Measurements from ENCODE around the gene CTPS1.
A peak's percentile ranks its signal among the peaks of the same experiment; 100 is the strongest.

CTPS1 gene

GRCh38 chr1:40948741-40949443 lies 30.6 kb upstream of the CTPS1 start:
- no peaks in the 10 kb centered on the region for H3K27me3 ChIP-seq (ENCODE audit: insufficient read depth, low read length)
- H3K36me3 ChIP-seq (ENCODE audit: insufficient read depth, low read length), result no peaks in the 10 kb centered on the region
- H3K4me3 ChIP-seq (ENCODE audit: low read depth, low read length), result no peak overlapping the region
- H3K4me1 ChIP-seq (ENCODE audit: control insufficient read depth, insufficient read depth, low read length, unreplicated experiment), result peaks cover 19% of the 10 kb centered on the region
- peak overlapping the region; percentile 50 for H3K27ac ChIP-seq (ENCODE audit: low read depth, low read length)
- peak overlapping the region; percentile 76 for H2AFZ ChIP-seq (ENCODE audit: low read length, unreplicated experiment)
- H3K79me2 ChIP-seq (ENCODE audit: control insufficient read depth, insufficient read depth, low read length, unreplicated experiment), result no peaks in the 10 kb centered on the region

GRCh38 chr1:40949563-40949962 lies 29.9 kb upstream of the CTPS1 start:
- Histone ChIP-seq H3K27me3 (ENCODE audit: insufficient read depth, low read length) (no peaks in the 10 kb centered on the region), H3K79me2 (ENCODE audit: control insufficient read depth, insufficient read depth, low read length, unreplicated experiment) (no peaks in the 10 kb centered on the region), H3K36me3 (ENCODE audit: insufficient read depth, low read length) (no peaks in the 10 kb centered on the region), H3K4me1 (ENCODE audit: control insufficient read depth, insufficient read depth, low read length, unreplicated experiment) (peaks cover 12% of the 10 kb centered on the region), H2AFZ (ENCODE audit: low read length, unreplicated experiment) (no peak overlapping the region), H3K27ac (ENCODE audit: low read depth, low read length) (no peak overlapping the region), H3K4me3 (ENCODE audit: low read depth, low read length) (no peak overlapping the region)

GRCh38 chr1:40951943-40952743 lies 27.4 kb upstream of the CTPS1 start:
- Histone ChIP-seq H3K79me2 (ENCODE audit: control insufficient read depth, insufficient read depth, low read length, unreplicated experiment) (no peaks in the 10 kb centered on the region), H3K36me3 (ENCODE audit: insufficient read depth, low read length) (no peaks in the 10 kb centered on the region), H3K27me3 (ENCODE audit: insufficient read depth, low read length) (no peaks in the 10 kb centered on the region), H3K4me3 (ENCODE audit: low read depth, low read length) (no peak overlapping the region), H3K4me1 (ENCODE audit: control insufficient read depth, insufficient read depth, low read length, unreplicated experiment) (peaks cover 5% of the 10 kb centered on the region), H3K27ac (ENCODE audit: low read depth, low read length) (no peak overlapping the region), H2AFZ (ENCODE audit: low read length, unreplicated experiment) (no peak overlapping the region)

GRCh38 chr1:40952744-40953315 lies 26.7 kb upstream of the CTPS1 start:
- no peaks in the 10 kb centered on the region for H3K79me2 ChIP-seq (ENCODE audit: control insufficient read depth, insufficient read depth, low read length, unreplicated experiment)
- H2AFZ ChIP-seq (ENCODE audit: low read length, unreplicated experiment), result no peak overlapping the region
- H3K4me3 ChIP-seq (ENCODE audit: low read depth, low read length), result no peak overlapping the region

DNA sequence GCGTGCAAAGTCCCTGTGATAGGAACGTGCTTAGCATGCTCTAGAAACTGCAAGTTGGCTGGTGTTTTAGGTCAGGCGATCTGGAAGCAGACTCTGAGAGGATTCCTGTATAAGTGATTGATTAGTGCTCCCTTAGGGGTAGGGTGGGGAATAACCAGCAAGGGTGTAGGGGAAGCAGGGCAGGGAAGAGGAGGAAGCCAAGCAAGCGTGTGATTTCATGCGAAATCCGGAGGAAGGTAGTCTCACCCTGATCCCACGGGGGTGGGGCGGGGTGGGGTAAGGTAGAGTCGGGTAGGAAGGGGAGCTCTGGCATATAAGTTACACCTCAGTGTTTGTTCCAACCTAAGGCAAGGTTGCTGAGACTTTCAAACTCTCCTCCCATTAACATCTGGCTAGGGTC lies 24.9 kb upstream of the CTPS1 start:
- no peaks in the 10 kb centered on the region for H3K79me2 ChIP-seq (ENCODE audit: control insufficient read depth, insufficient read depth, low read length, unreplicated experiment)
- no peaks in the 10 kb centered on the region for H3K36me3 ChIP-seq (ENCODE audit: insufficient read depth, low read length)
- no peak overlapping the region for H3K4me3 ChIP-seq (ENCODE audit: low read depth, low read length)
- no peaks in the 10 kb centered on the region for H3K27me3 ChIP-seq (ENCODE audit: insufficient read depth, low read length)
- H3K27ac ChIP-seq (ENCODE audit: low read depth, low read length), result no peak overlapping the region
- H3K4me1 ChIP-seq (ENCODE audit: control insufficient read depth, insufficient read depth, low read length, unreplicated experiment), result no peaks in the 10 kb centered on the region
- no peak overlapping the region for H2AFZ ChIP-seq (ENCODE audit: low read length, unreplicated experiment)

More at GRCh38 chr1:40952744-40953315, 26.7 kb upstream of the CTPS1 start:
- Histone ChIP-seq H3K27me3 (ENCODE audit: insufficient read depth, low read length) (no peaks in the 10 kb centered on the region), H3K27ac (ENCODE audit: low read depth, low read length) (no peak overlapping the region), H3K4me1 (ENCODE audit: control insufficient read depth, insufficient read depth, low read length, unreplicated experiment) (peaks cover 5% of the 10 kb centered on the region), H3K36me3 (ENCODE audit: insufficient read depth, low read length) (no peaks in the 10 kb centered on the region)

GRCh38 chr1:40955266-40955665 lies 24.2 kb upstream of the CTPS1 start:
- H3K27ac ChIP-seq (ENCODE audit: low read depth, low read length), result no peak overlapping the region
- no peaks in the 10 kb centered on the region for H3K79me2 ChIP-seq (ENCODE audit: control insufficient read depth, insufficient read depth, low read length, unreplicated experiment)
- no peaks in the 10 kb centered on the region for H3K36me3 ChIP-seq (ENCODE audit: insufficient read depth, low read length)
- no peaks in the 10 kb centered on the region for H3K27me3 ChIP-seq (ENCODE audit: insufficient read depth, low read length)
- H3K4me1 ChIP-seq (ENCODE audit: control insufficient read depth, insufficient read depth, low read length, unreplicated experiment), result no peaks in the 10 kb centered on the region
- no peak overlapping the region for H2AFZ ChIP-seq (ENCODE audit: low read length, unreplicated experiment)
- H3K4me3 ChIP-seq (ENCODE audit: low read depth, low read length), result no peak overlapping the region

GRCh38 chr1:40956407-40956806 lies 23.1 kb upstream of the CTPS1 start:
- H3K79me2 ChIP-seq (ENCODE audit: control insufficient read depth, insufficient read depth, low read length, unreplicated experiment), result no peaks in the 10 kb centered on the region
- no peak overlapping the region for H3K27ac ChIP-seq (ENCODE audit: low read depth, low read length)
- H3K27me3 ChIP-seq (ENCODE audit: insufficient read depth, low read length), result no peaks in the 10 kb centered on the region
- no peak overlapping the region for H2AFZ ChIP-seq (ENCODE audit: low read length, unreplicated experiment)
- no peak overlapping the region for H3K4me3 ChIP-seq (ENCODE audit: low read depth, low read length)
- no peaks in the 10 kb centered on the region for H3K4me1 ChIP-seq (ENCODE audit: control insufficient read depth, insufficient read depth, low read length, unreplicated experiment)
- no peaks in the 10 kb centered on the region for H3K36me3 ChIP-seq (ENCODE audit: insufficient read depth, low read length)

- no peaks in the 10 kb centered on the region for H3K4me1 ChIP-seq (ENCODE audit: control insufficient read depth, insufficient read depth, low read length, unreplicated experiment)
- no peak overlapping the region for H3K27ac ChIP-seq (ENCODE audit: low read depth, low read length)
- no peak overlapping the region for H3K4me3 ChIP-seq (ENCODE audit: low read depth, low read length)
- H3K36me3 ChIP-seq (ENCODE audit: insufficient read depth, low read length), result no peaks in the 10 kb centered on the region
- no peak overlapping the region for H2AFZ ChIP-seq (ENCODE audit: low read length, unreplicated experiment)
- no peaks in the 10 kb centered on the region for H3K79me2 ChIP-seq (ENCODE audit: control insufficient read depth, insufficient read depth, low read length, unreplicated experiment)
- H3K27me3 ChIP-seq (ENCODE audit: insufficient read depth, low read length), result no peaks in the 10 kb centered on the region
These were observed 21.3 kb upstream of the CTPS1 start for GRCh38 chr1:40958210-40958609.

GRCh38 chr1:40965531-40965930 lies 14.0 kb upstream of the CTPS1 start:
- H3K4me1 ChIP-seq (ENCODE audit: control insufficient read depth, insufficient read depth, low read length, unreplicated experiment), result peaks cover 16% of the 10 kb centered on the region
- no peaks in the 10 kb centered on the region for H3K27me3 ChIP-seq (ENCODE audit: insufficient read depth, low read length)
- no peak overlapping the region for H2AFZ ChIP-seq (ENCODE audit: low read length, unreplicated experiment)
- no peak overlapping the region for H3K4me3 ChIP-seq (ENCODE audit: low read depth, low read length)
- no peaks in the 10 kb centered on the region for H3K36me3 ChIP-seq (ENCODE audit: insufficient read depth, low read length)
- H3K79me2 ChIP-seq (ENCODE audit: control insufficient read depth, insufficient read depth, low read length, unreplicated experiment), result no peaks in the 10 kb centered on the region
- H3K27ac ChIP-seq (ENCODE audit: low read depth, low read length), result no peak overlapping the region

GRCh38 chr1:40966417-40966816 lies 13.1 kb upstream of the CTPS1 start:
- Histone ChIP-seq H3K27ac (ENCODE audit: low read depth, low read length) (peak overlapping the region; percentile 94), H3K27me3 (ENCODE audit: insufficient read depth, low read length) (no peaks in the 10 kb centered on the region), H3K79me2 (ENCODE audit: control insufficient read depth, insufficient read depth, low read length, unreplicated experiment) (no peaks in the 10 kb centered on the region), H3K36me3 (ENCODE audit: insufficient read depth, low read length) (no peaks in the 10 kb centered on the region), H2AFZ (ENCODE audit: low read length, unreplicated experiment) (no peak overlapping the region), H3K4me3 (ENCODE audit: low read depth, low read length) (no peak overlapping the region), H3K4me1 (ENCODE audit: control insufficient read depth, insufficient read depth, low read length, unreplicated experiment) (peaks cover 16% of the 10 kb centered on the region)
